Endothelial cell of umbilical vein (primary cell): ENCODE measurements around the gene CDO1.

ENCODE experiments used
- CTCF ChIP-seq, 2 donors: IDR thresholded peaks; 1 replicate in 1 of 2; 2 replicates in 1 of 2; pipeline ENCODE4 v1.5.1; 2011; ENCODE audit warnings: low read length in 2 of 2, mild to moderate bottlenecking in 2 of 2, moderate library complexity in 2 of 2, control low read depth in 1 of 2, inconsistent platforms in 1 of 2, low read depth in 1 of 2; ENCODE audit not compliant: insufficient read depth in 1 of 2; ENCODE audit errors: extremely low read depth in 1 of 2
- EZH2 ChIP-seq: IDR thresholded peaks from 2 replicates; pipeline ENCODE4 v1.6.1; 2012; ENCODE audit warnings: borderline replicate concordance, low read depth, mild to moderate bottlenecking, moderate library complexity, low read length, inconsistent platforms; ENCODE audit not compliant: severe bottlenecking
- FOS ChIP-seq: IDR thresholded peaks from 2 replicates; pipeline ENCODE4 v1.6.1; 2011; ENCODE audit warnings: mild to moderate bottlenecking, low read length, moderate library complexity, borderline replicate concordance; ENCODE audit not compliant: insufficient read depth
- JUN ChIP-seq: IDR thresholded peaks from 2 replicates; pipeline ENCODE4 v1.6.1; 2011; ENCODE audit warnings: borderline replicate concordance, low read depth; ENCODE audit not compliant: insufficient read length, insufficient read depth
- MYC ChIP-seq: IDR thresholded peaks from one replicate; pipeline ENCODE4 v1.6.1; 2011; ENCODE audit warnings: mild to moderate bottlenecking, low read depth, low read length
- POLR2A ChIP-seq: IDR thresholded peaks from 2 replicates; pipeline ENCODE4 v1.6.1; 2012; ENCODE audit warnings: low read depth, mild to moderate bottlenecking, control low read depth, low read length

DNA sequence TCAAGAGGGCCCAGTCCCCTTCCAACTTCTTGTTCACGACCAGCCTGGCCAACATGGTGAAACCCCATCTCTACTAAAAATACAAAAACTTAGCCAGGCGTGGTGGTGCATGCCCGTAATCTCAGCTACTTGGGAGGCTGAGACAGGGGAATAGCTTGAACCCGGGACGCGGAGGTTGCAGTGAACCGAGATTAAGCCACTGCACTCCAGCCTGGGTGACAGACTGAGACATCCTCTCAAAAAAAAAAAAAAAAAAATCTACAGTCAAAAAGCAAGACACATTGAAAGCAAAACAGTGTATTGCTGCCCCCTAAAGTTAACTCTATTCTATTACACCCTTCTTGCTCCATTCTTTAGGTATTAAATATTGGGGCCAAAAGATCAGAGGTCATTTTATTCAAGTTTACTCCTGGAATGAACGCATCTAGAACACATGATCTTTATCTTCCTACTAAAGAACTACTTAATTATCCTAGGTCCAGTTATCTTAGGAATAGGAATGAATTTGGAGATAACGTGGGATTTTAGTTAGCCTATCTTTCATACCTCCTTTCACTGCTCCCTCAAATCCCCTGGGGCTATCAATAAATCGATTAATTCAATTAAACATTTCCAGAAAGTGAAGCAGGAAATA is 22.5 kb upstream of the CDO1 start:
- peak; percentile 24 to 41 for TF ChIP-seq CTCF (IDR thresholded peaks at IDR 0.05; ENCODE audit: extremely low read depth in 1 of 2, insufficient read depth in 1 of 2, low read depth in 1 of 2, low read length in 2 of 2)
- no peak for TF ChIP-seq POLR2A
- no peak for TF ChIP-seq EZH2
- TF ChIP-seq FOS: no peak
- no peak for TF ChIP-seq MYC
- no peak for TF ChIP-seq JUN
